Measurements from ENCODE around the gene LHPP. TPM values are rescaled to one million over a fixed set of nuclear protein-coding genes. Genes with fewer than 3 reads are reported as not detected.

The LHPP gene
- total RNA-seq, 2 experiments from 2014 or later, result 15.3 to 19.6 TPM

DNA sequence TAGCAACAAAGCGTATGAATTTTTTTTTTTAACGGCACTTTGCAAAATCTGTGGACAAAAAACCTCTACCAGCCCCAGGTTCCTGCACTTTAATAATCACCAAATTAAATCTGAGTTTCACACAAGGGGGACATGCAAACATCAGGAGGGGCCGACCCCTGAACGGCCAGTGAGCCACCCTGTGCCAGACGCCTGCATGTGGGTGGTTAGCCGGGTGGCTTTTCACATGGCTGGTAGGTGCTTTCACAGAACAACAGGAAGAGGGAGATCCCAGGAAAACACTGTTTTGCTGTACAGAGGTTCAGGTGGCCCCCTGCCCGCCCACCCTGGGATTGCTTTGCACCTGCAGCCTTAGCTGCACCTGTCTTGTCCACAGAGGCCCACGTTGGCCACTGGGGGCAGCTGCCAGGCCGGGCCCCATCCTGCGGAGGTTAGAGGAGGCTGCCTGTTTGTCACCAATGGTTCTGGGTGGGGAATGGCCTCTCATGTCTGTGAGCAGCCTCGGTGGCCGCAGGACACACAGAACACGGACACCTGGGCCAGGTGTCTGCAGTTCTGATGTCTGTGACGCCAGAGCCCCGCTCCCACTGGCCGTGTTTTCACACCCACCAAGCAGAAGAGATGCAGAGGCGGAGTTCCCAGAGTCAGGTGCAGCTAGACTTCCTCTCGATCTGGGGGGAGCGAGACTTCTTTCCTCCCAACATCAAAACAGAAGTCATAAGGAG lies 174.8 kb downstream of the LHPP start:
- ChIA-PET CTCF (interaction anchor here (0.5 to 2.8 kb wide), 19 partner anchors 9 to 109 kb away, joined by 3 to 23 read pairs (median 4); no protein-coding TSS in a partner anchor), POLR2A (interaction anchor here (0.6 to 4.7 kb wide), 13 partner anchors 8 to 111 kb away, joined by 3 to 25 read pairs (median 4); no protein-coding TSS in a partner anchor)
- H3K4me1 ChIP-seq (ENCODE audit: insufficient read depth, low read length), result peaks cover 75% of the 10 kb centered on the region
- H3K36me3 ChIP-seq (ENCODE audit: insufficient read depth, low read length), result peaks cover 18% of the 10 kb centered on the region
- H3K4me1 Mint-ChIP-seq (ENCODE audit: low read depth), result peaks cover 86% of the 10 kb centered on the region
- ATAC-seq (ENCODE audit: poor library complexity), result peak; percentile 64
- H3K4me3 Mint-ChIP-seq, result peak overlapping the region; percentile 80
- H3K27ac Mint-ChIP-seq, result peak overlapping the region; percentile 95
- H3K9me3 ChIP-seq (ENCODE audit: control insufficient read depth in 1 of 2, insufficient read depth in 1 of 2, low read length in 2 of 2), result no peaks in the 10 kb centered on the region
- H3K27me3 Mint-ChIP-seq, result no peaks in the 10 kb centered on the region
- DNase-seq, result peak in 13 of 14 experiments; percentile 33 to 72 (median 51)
- peaks cover 12% of the 10 kb centered on the region for H3K36me3 Mint-ChIP-seq (ENCODE audit: low read depth)
- peaks cover 3% of the 10 kb centered on the region for H3K9me3 Mint-ChIP-seq
- H3K27me3 ChIP-seq (ENCODE audit: control insufficient read depth in 1 of 2, insufficient read depth in 2 of 2, low read length in 2 of 2), result no peaks in the 10 kb centered on the region
- peak overlapping the region; percentile 22 for H3K4me3 ChIP-seq (ENCODE audit: low read length)
- TF ChIP-seq, protein P1, sequence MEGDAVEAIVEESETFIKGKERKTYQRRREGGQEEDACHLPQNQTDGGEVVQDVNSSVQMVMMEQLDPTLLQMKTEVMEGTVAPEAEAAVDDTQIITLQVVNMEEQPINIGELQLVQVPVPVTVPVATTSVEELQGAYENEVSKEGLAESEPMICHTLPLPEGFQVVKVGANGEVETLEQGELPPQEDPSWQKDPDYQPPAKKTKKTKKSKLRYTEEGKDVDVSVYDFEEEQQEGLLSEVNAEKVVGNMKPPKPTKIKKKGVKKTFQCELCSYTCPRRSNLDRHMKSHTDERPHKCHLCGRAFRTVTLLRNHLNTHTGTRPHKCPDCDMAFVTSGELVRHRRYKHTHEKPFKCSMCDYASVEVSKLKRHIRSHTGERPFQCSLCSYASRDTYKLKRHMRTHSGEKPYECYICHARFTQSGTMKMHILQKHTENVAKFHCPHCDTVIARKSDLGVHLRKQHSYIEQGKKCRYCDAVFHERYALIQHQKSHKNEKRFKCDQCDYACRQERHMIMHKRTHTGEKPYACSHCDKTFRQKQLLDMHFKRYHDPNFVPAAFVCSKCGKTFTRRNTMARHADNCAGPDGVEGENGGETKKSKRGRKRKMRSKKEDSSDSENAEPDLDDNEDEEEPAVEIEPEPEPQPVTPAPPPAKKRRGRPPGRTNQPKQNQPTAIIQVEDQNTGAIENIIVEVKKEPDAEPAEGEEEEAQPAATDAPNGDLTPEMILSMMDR (IDR thresholded peaks at IDR 0.05), result peak; percentile 64
- intact Hi-C loops (cut with DNase I, micrococcal nuclease), result loop anchor here (1.0 to 5.0 kb wide), 4 partner anchors 36 to 105 kb away; no protein-coding TSS in a partner anchor
- peak overlapping the region; percentile 63 to 64 for H3K27ac ChIP-seq (ENCODE audit: low read depth in 1 of 2, low read length in 2 of 2)

DNA sequence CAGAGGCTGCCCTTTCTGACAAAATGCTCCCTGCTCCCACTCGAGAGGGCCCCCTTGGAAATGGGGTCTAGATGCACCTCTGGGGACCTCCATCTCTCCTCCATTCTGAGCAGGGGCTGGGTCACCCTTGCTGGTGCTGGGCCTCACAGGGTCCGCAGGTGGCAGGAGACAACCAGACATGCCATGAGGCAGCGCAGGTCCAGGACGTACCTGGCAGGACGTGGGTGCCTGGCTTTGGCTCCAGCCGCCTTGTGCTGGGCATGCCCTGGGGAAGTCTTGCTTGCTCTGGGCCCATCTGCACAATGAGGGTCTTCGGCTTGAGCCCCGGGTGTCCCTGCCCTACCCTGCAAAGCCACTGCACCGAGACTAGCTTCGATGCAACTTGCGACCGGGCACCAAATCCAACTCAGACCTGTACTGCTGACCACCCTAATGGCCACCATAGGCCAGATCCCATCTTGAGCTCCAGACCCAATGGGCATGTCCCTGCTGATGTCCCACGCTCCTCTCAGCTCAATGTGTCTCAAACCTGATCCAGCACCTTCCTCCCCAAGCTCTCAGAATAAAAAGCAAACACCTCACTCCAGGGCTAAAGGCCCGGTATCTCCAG lies 175.6 kb downstream of the LHPP start:
- H3K4me1 ChIP-seq (ENCODE audit: insufficient read depth, low read length), result peaks cover 75% of the 10 kb centered on the region
- DNase-seq, result no peak
- H3K4me1 Mint-ChIP-seq (ENCODE audit: low read depth), result peaks cover 86% of the 10 kb centered on the region
- TF ChIP-seq, protein P1 (IDR thresholded peaks at IDR 0.05), result no peak
- ATAC-seq (ENCODE audit: poor library complexity), result no peak
- H3K9me3 Mint-ChIP-seq, result peaks cover 3% of the 10 kb centered on the region
- CTCF ChIA-PET, result interaction anchor here (0.5 to 2.8 kb wide), 19 partner anchors 8 to 109 kb away, joined by 3 to 23 read pairs (median 4); no protein-coding TSS in a partner anchor
- intact Hi-C loops (cut with DNase I, micrococcal nuclease), result loop anchor here (2.0 to 5.0 kb wide), 3 partner anchors 35 to 95 kb away; no protein-coding TSS in a partner anchor
- peaks cover 15% of the 10 kb centered on the region for H3K36me3 Mint-ChIP-seq (ENCODE audit: low read depth)
- no peaks in the 10 kb centered on the region for H3K9me3 ChIP-seq (ENCODE audit: control insufficient read depth in 1 of 2, insufficient read depth in 1 of 2, low read length in 2 of 2)
- peaks cover 19% of the 10 kb centered on the region for H3K36me3 ChIP-seq (ENCODE audit: insufficient read depth, low read length)
- H3K4me3 ChIP-seq (ENCODE audit: low read length), result peak overlapping the region; percentile 22
- H3K27ac ChIP-seq (ENCODE audit: low read depth in 1 of 2, low read length in 2 of 2), result peak overlapping the region; percentile 63 to 64
- POLR2A ChIA-PET, result interaction anchor here (0.8 to 4.7 kb wide), 12 partner anchors 9 to 110 kb away, joined by 3 to 25 read pairs (median 4); no protein-coding TSS in a partner anchor
- H3K4me3 Mint-ChIP-seq, result peak overlapping the region; percentile 80
- H3K27me3 ChIP-seq (ENCODE audit: control insufficient read depth in 1 of 2, insufficient read depth in 2 of 2, low read length in 2 of 2), result no peaks in the 10 kb centered on the region
- H3K27ac Mint-ChIP-seq, result peak overlapping the region; percentile 95
- no peaks in the 10 kb centered on the region for H3K27me3 Mint-ChIP-seq

DNA sequence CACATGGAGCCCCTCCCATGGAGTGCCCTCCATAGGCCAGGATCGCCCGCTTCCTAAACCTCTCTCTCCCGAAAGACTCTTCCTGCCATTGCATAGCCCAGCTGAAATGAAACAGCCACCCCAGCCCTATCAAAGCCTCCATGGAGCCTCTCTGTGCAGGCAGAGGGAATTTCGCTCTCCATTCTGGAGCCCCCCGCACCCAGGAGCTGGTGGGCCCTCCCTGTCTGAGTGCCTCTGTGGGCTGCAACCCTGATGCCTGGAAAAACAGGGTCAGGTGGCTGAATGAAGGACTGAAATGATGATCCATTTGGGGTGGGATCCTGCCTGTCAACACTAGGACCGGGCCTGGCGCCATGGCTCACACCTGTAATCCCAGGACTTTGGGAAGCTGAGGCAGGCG lies 176.1 kb downstream of the LHPP start:
- H3K4me3 Mint-ChIP-seq, result peak overlapping the region; percentile 30

More for the DNA sequence above, 176.1 kb downstream of the LHPP start:
- Histone ChIP-seq H3K4me3 (ENCODE audit: low read length) (no peak overlapping the region), H3K4me1 (ENCODE audit: insufficient read depth, low read length) (peaks cover 75% of the 10 kb centered on the region), H3K9me3 (ENCODE audit: control insufficient read depth in 1 of 2, insufficient read depth in 1 of 2, low read length in 2 of 2) (no peaks in the 10 kb centered on the region), H3K27ac (ENCODE audit: low read depth in 1 of 2, low read length in 2 of 2) (no peak overlapping the region), H3K27me3 (ENCODE audit: control insufficient read depth in 1 of 2, insufficient read depth in 2 of 2, low read length in 2 of 2) (no peaks in the 10 kb centered on the region), H3K36me3 (ENCODE audit: insufficient read depth, low read length) (peaks cover 19% of the 10 kb centered on the region)
- Mint-ChIP-seq H3K4me1 (ENCODE audit: low read depth) (peaks cover 90% of the 10 kb centered on the region), H3K27ac (peak overlapping the region; percentile 95), H3K9me3 (peaks cover 3% of the 10 kb centered on the region), H3K36me3 (ENCODE audit: low read depth) (peaks cover 15% of the 10 kb centered on the region), H3K27me3 (no peaks in the 10 kb centered on the region)
- TF ChIP-seq, protein P1 (IDR thresholded peaks at IDR 0.05), result no peak
- DNase-seq (no peak), ATAC-seq (ENCODE audit: poor library complexity) (no peak)
- intact Hi-C loops (cut with DNase I, micrococcal nuclease), result loop anchor here (2.0 to 5.0 kb wide), 3 partner anchors 35 to 95 kb away; no protein-coding TSS in a partner anchor
- ChIA-PET CTCF (interaction anchor here (1.0 to 2.8 kb wide), 6 partner anchors 13 to 108 kb away, joined by 3 to 23 read pairs (median 5); no protein-coding TSS in a partner anchor), POLR2A (interaction anchor here (0.7 to 4.7 kb wide), 7 partner anchors 8 to 104 kb away, joined by 3 to 25 read pairs (median 4); no protein-coding TSS in a partner anchor)

All from CD4-positive, alpha-beta T cell (primary cell).